ENCODE results near the gene PARP11. TPM values are rescaled to one million over a fixed set of nuclear protein-coding genes. Genes with fewer than 3 reads are reported as not detected.

Gene PARP11
- total RNA-seq, 4 donors from 2014 or later: 0.77 to 16.4 (median 8.8) TPM

- no peak overlapping the region for H3K27ac ChIP-seq
- H3K36me3 ChIP-seq: no peaks in the 10 kb centered on the region
- intact Hi-C loops (cut with DNase I; ENCODE audit: low total_unique reads): no loop called here
- H3K4me3 ChIP-seq: no peak overlapping the region
- no peak for TF ChIP-seq POLR2A (IDR thresholded peaks at IDR 0.05)
- TF ChIP-seq, protein P1, sequence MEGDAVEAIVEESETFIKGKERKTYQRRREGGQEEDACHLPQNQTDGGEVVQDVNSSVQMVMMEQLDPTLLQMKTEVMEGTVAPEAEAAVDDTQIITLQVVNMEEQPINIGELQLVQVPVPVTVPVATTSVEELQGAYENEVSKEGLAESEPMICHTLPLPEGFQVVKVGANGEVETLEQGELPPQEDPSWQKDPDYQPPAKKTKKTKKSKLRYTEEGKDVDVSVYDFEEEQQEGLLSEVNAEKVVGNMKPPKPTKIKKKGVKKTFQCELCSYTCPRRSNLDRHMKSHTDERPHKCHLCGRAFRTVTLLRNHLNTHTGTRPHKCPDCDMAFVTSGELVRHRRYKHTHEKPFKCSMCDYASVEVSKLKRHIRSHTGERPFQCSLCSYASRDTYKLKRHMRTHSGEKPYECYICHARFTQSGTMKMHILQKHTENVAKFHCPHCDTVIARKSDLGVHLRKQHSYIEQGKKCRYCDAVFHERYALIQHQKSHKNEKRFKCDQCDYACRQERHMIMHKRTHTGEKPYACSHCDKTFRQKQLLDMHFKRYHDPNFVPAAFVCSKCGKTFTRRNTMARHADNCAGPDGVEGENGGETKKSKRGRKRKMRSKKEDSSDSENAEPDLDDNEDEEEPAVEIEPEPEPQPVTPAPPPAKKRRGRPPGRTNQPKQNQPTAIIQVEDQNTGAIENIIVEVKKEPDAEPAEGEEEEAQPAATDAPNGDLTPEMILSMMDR (IDR thresholded peaks at IDR 0.05): no peak
- DNase-seq: no peak
- no peaks in the 10 kb centered on the region for H3K9me3 ChIP-seq
- H3K4me1 ChIP-seq: no peaks in the 10 kb centered on the region
- H3K27me3 ChIP-seq: no peaks in the 10 kb centered on the region
These were observed 29.7 kb upstream of the PARP11 start for GRCh38 chr12:3902921-3903320.

DNA sequence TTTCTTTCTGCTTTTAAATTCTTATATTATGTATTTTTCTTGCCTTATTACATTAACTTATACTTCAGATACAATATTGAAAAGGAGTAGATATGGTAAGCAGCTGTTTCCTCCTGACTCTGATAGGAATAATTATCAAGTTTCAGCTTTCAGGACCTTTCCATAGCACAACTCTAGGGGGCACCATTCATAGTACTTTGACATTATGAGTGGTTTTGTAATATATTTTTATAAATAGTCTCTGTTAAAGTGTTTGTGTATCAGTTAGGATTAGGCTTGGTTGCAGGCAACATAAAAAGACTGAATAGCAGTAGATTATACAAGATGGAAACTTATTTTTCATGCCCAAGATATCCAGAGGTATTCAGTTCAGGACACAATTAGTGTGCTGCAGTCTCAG is 27.9 kb upstream of the PARP11 start:
- intact Hi-C loops (cut with DNase I; ENCODE audit: low total_unique reads): no loop called here
- Histone ChIP-seq H3K27me3 (no peaks in the 10 kb centered on the region), H3K27ac (no peak overlapping the region), H3K9me3 (no peaks in the 10 kb centered on the region), H3K4me3 (no peak overlapping the region), H3K4me1 (no peaks in the 10 kb centered on the region), H3K36me3 (no peaks in the 10 kb centered on the region)
- no peak for DNase-seq
- no peak for TF ChIP-seq POLR2A (IDR thresholded peaks at IDR 0.05)
- TF ChIP-seq, protein P1 (IDR thresholded peaks at IDR 0.05): no peak

DNA sequence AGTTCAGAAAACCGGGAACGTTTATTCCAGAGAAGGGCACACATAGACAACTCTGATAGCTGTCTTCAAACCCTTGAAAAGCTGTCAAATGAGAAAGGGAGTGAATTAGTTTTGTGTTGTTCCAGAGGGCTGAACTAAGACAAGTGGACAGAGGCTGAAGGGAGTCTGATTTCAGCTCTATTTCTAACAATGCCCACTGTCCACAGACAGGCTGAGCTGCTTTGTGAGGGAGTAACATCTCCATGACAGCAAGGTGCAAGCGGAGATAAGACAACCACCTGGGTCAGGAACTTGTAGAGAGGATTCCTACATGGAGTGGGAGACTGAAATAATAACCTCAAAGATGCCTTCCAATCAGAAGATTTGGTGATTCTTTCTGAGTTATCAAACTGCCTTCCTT is 25.6 kb upstream of the PARP11 start:
- no peak overlapping the region for H3K4me3 ChIP-seq
- H3K27ac ChIP-seq: no peak overlapping the region
- H3K27me3 ChIP-seq: no peaks in the 10 kb centered on the region
- H3K4me1 ChIP-seq: no peaks in the 10 kb centered on the region
- no peaks in the 10 kb centered on the region for H3K9me3 ChIP-seq
- intact Hi-C loops (cut with DNase I; ENCODE audit: low total_unique reads): no loop called here
- no peak for DNase-seq
- H3K36me3 ChIP-seq: no peaks in the 10 kb centered on the region
- TF ChIP-seq POLR2A (IDR thresholded peaks at IDR 0.05): no peak
- TF ChIP-seq, protein P1 (IDR thresholded peaks at IDR 0.05): no peak

- TF ChIP-seq, protein P1 (IDR thresholded peaks at IDR 0.05): no peak
- TF ChIP-seq POLR2A (IDR thresholded peaks at IDR 0.05): no peak
- Histone ChIP-seq H3K9me3 (no peaks in the 10 kb centered on the region), H3K36me3 (no peaks in the 10 kb centered on the region), H3K4me1 (no peaks in the 10 kb centered on the region), H3K27ac (no peak overlapping the region), H3K4me3 (no peak overlapping the region), H3K27me3 (no peaks in the 10 kb centered on the region)
- DNase-seq: no peak
- intact Hi-C loops (cut with DNase I; ENCODE audit: low total_unique reads): no loop called here
These were observed 24.3 kb upstream of the PARP11 start for GRCh38 chr12:3897371-3897971.

DNA sequence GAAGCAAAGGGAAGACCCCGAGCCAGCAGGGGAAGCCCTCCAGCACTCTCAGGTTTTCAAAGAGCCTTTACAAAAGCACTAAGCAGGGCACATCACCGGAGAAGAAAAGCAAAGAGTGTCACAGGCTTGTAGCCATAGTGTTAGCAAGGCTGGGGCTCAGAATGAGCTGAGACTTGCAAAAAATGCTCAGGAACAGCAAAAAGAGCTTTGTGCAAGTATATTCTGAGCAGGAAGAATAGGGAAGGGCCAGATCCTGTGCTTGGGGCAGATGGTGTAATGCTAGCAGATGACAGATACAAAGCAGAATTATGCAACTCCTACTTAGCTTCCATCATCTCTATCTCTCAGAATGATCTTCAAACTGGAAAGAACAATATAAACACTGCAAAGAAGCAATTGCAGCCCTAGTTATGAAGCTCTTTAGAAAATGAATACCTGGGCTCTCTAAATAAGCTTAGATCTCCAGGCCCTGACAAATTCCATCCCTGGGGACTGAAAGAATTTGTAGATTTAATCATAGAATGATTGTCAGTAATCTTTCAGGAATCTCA is 23.7 kb upstream of the PARP11 start:
- H3K27me3 ChIP-seq: no peaks in the 10 kb centered on the region
- H3K4me3 ChIP-seq: no peak overlapping the region
- TF ChIP-seq, protein P1 (IDR thresholded peaks at IDR 0.05): no peak
- H3K27ac ChIP-seq: no peak overlapping the region
- intact Hi-C loops (cut with DNase I; ENCODE audit: low total_unique reads): no loop called here
- DNase-seq: no peak
- no peaks in the 10 kb centered on the region for H3K9me3 ChIP-seq
- no peaks in the 10 kb centered on the region for H3K4me1 ChIP-seq
- H3K36me3 ChIP-seq: no peaks in the 10 kb centered on the region

Measured in uterus (tissue), 4 donors.